Cerebellar cortex (tissue), 1 donor: ENCODE data around the gene SLC30A2.
A peak's percentile ranks its signal among the peaks of the same experiment; 100 is the strongest.

Experiments used
- DNase-seq: peaks from one replicate; pipeline ENCODE4 v3.0.0-alpha.2; 2015; ENCODE audit warnings: low spot score

SLC30A2 gene

GRCh38 chr1:26038904-26039303, 7.0 kb downstream of the SLC30A2 start:
- DNase-seq = peak; percentile 19

- DNase-seq = peak; percentile 11
Observed at GRCh38 chr1:26038477-26038876, 7.4 kb downstream of the SLC30A2 start.

GRCh38 chr1:26037904-26038303, 8.0 kb downstream of the SLC30A2 start:
- peak; percentile 26 for DNase-seq

GRCh38 chr1:26036756-26037281, 9.1 kb downstream of the SLC30A2 start:
- DNase-seq = no peak

- peak; percentile 76 for DNase-seq
Observed at GRCh38 chr1:26035959-26036755, 9.8 kb downstream of the SLC30A2 start.

GRCh38 chr1:26035203-26035958, 10.5 kb downstream of the SLC30A2 start:
- DNase-seq = peak; percentile 97

- DNase-seq = peak; percentile 54
Observed at GRCh38 chr1:26034504-26035202, 11.3 kb downstream of the SLC30A2 start.

- peak; percentile 10 for DNase-seq
Observed at GRCh38 chr1:26032656-26033357, 13.1 kb downstream of the SLC30A2 start.

GRCh38 chr1:26031611-26032220, 14.2 kb downstream of the SLC30A2 start:
- DNase-seq = peak; percentile 7

- DNase-seq = no peak
Observed at GRCh38 chr1:26031196-26031595, 14.7 kb downstream of the SLC30A2 start.

- peak; percentile 62 for DNase-seq
Observed at GRCh38 chr1:26029864-26030481, 15.9 kb downstream of the SLC30A2 start.

- peak; percentile 64 for DNase-seq
Observed at GRCh38 chr1:26029054-26029863, 16.7 kb downstream of the SLC30A2 start.

- DNase-seq = peak; percentile 27
Observed at GRCh38 chr1:26028490-26028980, 17.4 kb downstream of the SLC30A2 start.

- DNase-seq = peak; percentile 35
Observed at GRCh38 chr1:26027716-26028489, 18.0 kb downstream of the SLC30A2 start.

- no peak for DNase-seq
Observed at GRCh38 chr1:26025517-26025916, 20.4 kb downstream of the SLC30A2 start.

- no peak for DNase-seq
Observed at GRCh38 chr1:26025060-26025459, 20.9 kb downstream of the SLC30A2 start.

- DNase-seq = no peak
Observed at GRCh38 chr1:26023826-26024225, 22.1 kb downstream of the SLC30A2 start.

GRCh38 chr1:26023009-26023408, 22.9 kb downstream of the SLC30A2 start:
- no peak for DNase-seq

GRCh38 chr1:26022404-26022779, 23.5 kb downstream of the SLC30A2 start:
- DNase-seq = no peak
